ENCODE data around the gene SGF29.
"Not testable (repeated sequence)": the region's sequence is repeated elsewhere in the genome, so short reads cannot be mapped to it uniquely, and the experiment has no call there.

SGF29 gene

GRCh38 chr16:28567292-28567691 is 13.6 kb downstream of the SGF29 start:
- no peak for DNase-seq

GRCh38 chr16:28569021-28569420 is 15.3 kb downstream of the SGF29 start:
- no peak for DNase-seq

DNA sequence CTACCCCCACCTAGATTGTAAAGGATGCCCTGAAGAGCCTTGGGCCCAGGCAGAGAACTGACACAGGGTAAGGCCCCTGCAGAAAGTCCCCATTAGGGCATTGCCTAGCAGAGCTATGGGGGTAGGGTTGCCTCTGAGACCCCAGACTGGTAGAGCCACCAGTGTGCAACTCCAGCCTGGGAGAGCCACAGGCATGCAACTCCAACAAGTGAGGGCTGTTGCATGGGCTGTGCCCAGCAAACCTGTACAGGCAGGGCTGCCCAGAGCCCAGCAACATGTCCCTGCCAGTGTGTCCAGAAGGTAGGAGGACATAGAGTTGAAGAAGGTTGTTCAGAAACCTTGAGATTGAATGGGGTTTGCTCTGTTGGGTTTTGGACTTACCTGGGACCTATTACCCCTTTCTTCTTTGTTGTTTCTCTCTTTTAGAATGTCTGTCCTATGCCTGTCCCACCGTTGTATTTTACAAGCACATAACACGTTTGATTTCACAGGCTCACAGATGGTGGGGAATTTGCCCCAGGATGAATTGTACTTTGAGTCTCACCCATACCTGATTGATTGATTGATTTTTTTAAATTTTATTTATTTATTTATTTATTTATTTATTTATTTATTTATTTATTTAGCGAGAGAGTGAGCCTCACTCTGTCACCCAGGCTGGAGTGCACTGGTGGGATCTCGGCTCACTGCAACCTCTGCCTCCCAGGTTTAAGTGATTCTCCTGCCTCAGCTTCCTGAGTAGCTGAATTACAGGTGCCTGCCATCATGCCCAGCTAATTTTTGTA is 16.4 kb downstream of the SGF29 start:
- no peak for DNase-seq

GRCh38 chr16:28572696-28573510 is 19.2 kb downstream of the SGF29 start:
- no peak for DNase-seq

DNA sequence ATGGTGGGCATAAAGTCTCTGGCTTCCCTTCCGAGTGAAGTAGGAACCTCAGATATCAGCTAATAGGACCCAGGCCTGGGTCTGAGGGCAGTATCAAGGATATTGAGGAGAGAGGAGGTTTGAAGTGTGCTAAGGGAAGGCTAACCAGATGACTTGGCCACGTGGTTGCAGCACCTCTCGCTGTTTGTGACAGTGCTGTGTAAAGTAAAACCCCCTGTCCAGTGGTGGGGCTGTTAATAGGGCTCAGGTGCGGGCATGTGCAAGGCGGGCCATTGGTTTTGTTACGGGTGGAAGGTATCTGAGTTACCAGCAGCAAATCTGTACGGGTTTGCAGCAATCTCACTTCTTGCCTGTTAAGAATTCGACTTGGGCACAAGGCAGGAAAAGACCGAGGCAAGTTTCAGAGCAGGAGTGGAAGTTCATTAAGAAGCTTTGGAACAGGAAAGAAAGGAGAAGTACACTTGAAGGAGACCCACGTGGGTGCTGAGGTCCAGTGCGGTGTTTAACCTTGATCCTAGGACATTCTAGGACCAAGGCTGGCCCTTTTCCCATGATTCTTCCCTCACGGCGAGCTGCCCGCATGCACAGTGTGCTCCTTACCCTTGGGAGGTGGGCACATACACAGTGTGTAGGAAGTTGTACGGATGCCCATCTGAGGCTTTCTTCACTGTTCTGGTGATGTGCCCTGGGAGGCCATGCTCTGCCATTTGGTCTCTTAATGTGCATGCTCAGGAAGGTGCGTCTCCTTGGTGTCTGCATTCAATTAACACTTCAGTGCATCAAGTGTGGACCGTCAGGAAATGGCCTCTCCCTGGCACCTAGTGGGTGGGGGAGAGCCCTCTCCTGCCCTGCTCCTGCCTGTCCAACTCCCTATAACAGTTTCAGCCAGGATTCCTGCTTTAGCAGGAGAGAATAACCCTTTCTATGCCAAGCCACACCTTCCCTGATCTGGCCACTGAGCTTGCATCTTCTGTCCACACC is 20.3 kb downstream of the SGF29 start:
- no peak for DNase-seq

DNA sequence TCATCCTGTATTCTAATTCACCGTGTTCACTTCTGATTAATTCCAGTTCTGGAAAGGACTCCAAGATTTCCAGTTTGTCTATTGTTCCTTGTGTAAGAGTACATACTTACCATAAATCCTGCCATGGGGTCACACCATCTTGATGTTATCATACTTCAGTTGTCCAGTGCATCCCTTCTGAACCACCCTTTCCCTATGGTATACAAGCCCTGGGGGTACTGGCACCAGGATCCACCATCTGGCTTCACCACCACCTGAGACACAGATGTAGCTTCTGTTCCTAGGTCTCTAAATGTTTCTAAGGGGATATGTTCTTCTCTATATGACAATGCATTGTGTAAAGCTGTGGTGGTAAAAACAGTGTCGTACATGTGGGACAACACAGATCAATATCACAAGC is 21.2 kb downstream of the SGF29 start:
- no peak for DNase-seq

GRCh38 chr16:28575446-28576109 is 21.9 kb downstream of the SGF29 start:
- no peak for DNase-seq

DNA sequence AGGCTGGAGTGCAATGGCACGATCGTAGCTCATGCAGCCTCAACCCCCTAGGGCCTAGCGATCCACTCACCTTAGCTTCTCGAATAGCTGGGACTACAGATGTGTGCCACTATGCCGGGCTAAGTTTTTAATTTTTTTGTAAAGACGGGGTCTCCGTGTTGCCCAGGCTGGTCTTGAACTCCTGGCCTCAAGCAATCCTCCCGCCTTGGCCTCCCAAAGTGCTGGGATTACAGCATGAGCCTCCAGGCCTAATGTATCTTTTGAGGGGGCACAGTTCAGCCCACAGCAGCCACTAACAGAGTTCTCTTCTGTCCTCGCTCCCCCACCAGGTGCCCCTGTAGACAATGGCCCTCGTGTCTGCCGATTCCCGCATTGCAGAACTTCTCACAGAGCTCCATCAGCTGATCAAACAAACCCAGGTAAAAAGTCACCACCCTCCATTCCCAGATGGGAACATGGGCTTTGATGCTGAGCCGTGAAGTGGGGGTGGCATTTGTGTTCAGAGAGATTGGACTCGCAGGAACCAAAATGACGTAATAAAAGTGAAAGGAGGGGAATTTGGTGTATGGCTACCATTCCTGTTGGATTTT is 27.1 kb downstream of the SGF29 start:
- DNase-seq: no peak

- DNase-seq: no peak
These were observed 32.0 kb downstream of the SGF29 start for GRCh38 chr16:28585674-28586073.

- no peak for DNase-seq
These were observed 32.7 kb downstream of the SGF29 start for GRCh38 chr16:28586466-28586865.

DNA sequence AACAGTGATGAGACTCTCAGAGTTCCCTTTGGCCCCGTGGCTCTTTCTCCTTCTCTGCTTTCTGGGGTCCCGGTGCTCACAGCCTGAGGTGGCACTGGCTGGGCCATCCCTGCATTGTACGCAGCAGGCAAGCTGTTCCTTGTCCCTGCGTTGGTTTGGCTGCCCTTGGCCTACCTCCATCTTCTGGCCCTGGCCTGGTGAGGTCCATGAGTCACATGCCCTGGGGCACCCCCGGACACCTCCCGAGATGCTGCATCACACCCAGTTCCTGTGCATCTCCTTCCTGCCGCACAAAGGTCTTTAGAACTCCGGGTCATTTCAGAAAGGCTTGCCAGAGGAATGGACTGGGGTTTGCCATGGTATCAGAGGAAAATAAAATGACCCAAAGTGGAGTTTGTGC is 33.7 kb downstream of the SGF29 start:
- DNase-seq: no peak

- DNase-seq: no peak
These were observed 35.3 kb downstream of the SGF29 start for GRCh38 chr16:28589069-28589468.

DNA sequence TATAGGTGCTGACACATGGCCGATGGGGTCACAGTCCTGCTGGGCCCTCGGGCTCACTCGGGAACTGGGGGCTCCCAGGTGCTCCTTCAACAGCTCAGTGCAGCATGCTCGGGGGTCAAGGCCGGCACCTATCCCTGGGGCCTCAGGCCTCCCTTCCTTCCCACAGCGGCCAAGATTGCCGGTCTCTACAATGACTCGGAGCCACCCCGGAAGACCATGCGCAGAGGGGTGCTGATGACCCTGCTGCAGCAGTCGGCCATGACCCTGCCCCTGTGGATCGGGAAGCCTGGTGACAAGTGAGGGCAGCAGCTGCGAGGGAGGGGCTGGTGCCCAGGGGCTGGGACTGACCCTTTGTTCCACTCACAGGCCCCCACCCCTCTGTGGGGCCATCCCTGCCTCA is 36.2 kb downstream of the SGF29 start:
- no peak for DNase-seq

- no peak for DNase-seq
These were observed 36.9 kb downstream of the SGF29 start for GRCh38 chr16:28590384-28591340.

DNA sequence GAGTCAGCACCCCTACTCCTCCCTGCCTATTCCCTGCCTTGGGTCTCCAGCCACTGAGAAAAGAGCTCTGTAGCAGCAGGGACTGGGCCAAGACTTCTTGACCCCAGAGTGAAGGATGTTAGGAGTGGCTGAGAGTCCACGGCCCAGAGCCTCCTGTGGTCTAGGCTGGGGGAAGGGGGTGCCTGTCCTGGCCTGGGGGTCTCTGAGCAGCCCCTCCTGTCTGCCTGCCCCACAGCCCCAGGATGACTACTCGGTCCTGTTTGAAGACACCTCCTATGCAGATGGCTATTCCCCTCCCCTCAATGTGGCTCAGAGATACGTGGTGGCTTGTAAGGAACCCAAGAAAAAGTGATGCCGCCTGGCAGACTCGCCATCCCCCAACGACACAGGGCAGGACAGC is 37.6 kb downstream of the SGF29 start:
- DNase-seq: no peak

DNA sequence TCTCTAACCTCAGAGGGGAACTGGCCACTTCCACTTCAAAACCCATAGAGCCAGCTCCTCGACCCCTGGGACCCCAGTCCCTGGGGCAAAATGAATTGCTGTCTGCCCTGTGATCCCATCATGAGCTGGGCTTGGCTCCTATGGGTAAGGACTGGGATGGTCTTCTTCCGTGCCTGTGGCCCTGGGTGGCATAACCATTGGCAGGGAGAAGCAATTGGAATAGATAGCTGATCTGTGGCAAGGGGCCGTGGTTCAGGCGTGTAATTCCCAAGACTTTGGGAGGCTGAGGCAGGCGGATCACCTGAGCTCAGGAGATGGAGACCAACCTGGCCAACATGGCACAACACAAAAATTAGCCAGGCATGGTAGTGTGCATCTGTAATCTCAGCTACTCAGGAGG is 38.8 kb downstream of the SGF29 start:
- no peak for DNase-seq

DNA sequence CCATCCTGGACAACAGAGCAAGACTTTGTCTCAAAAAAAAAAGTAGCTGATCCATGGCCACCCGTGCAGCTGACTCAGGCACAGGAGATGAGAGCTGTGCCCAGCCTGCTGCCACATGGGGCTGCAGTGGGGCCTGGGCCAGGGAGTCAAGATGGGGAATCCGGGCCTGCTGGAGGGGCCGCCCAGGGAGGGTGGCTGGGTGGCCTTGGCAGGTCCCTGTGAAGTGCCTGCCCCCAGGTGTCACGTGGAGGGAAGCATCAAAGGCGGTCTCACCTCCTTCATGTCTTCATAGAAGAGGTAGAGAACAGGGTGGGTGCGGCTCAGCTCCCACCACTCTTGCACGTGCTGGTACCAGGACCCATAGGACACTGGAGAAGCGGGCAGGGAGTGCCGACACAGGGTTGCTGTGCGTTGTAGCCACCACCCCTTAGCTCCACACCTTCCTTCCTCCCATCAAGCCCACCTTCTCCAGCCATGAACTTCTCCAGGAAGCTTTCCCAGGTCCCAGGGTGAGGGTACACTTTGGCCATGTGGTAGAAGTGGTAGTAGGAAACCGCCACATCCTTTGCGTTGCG is 39.3 kb downstream of the SGF29 start:
- DNase-seq: no peak

- not testable (repeated sequence) for DNase-seq
These were observed 41.7 kb downstream of the SGF29 start for GRCh38 chr16:28595451-28595850.

GRCh38 chr16:28596115-28596630 is 42.5 kb downstream of the SGF29 start:
- DNase-seq: no peak

All from CD4-positive, alpha-beta T cell treated with Interleukin-15 for 1 hour (primary cell).